Lower leg skin (tissue), 4 donors: ENCODE data around the gene MRTO4. TPM values are rescaled to one million over a fixed set of nuclear protein-coding genes. Genes with fewer than 3 reads are reported as not detected.
"Not testable (repeated sequence)": the region's sequence is repeated elsewhere in the genome, so short reads cannot be mapped to it uniquely, and the experiment has no call there.

Source experiments
- DNase-seq, 2 donors: peaks; one replicate each; pipeline ENCODE4 v3.0.0-alpha.2; 2019; ENCODE audit warnings: low spot score in 2 of 2
- H3K4me3 ChIP-seq: fragments of 200-600 bp; sonication (generic); 2 replicates; pipeline ENCODE4 v1.5.1; 2017; ENCODE audit warnings: mild to moderate bottlenecking, low read depth; ENCODE audit not compliant: poor library complexity, severe bottlenecking
- CTCF ChIP-seq, 3 donors: fragments of 450-650 bp; IDR thresholded peaks; one replicate each; pipeline ENCODE4 v1.5.1; 2016; ENCODE audit warnings: antibody characterized with exemption in 3 of 3, mild to moderate bottlenecking in 3 of 3, moderate library complexity in 2 of 3
- POLR2A ChIP-seq, 2 donors: fragments of 450-650 bp; IDR thresholded peaks; one replicate each; pipeline ENCODE4 v1.6.1; 2016 to 2017; ENCODE audit warnings: antibody characterized with exemption in 2 of 2, mild to moderate bottlenecking in 1 of 2, moderate library complexity in 1 of 2
- WGBS, 2 donors: methylation state at CpG; one replicate each; pipeline ENCODE4 v1.1.5; 2018; 5-methylcytosine and 5-hydroxymethylcytosine counted together
- intact Hi-C: fragments of 100-400 bp; cut with DNase I; formaldehyde crosslinking; loops from one replicate; pipeline ENCODE4 v1.15.0; 2023; ENCODE audit warnings: low total_unique reads
- total RNA-seq, 4 donors: library from RNA; depleted of rRNA; stranded (reverse); fragments of >200 nt; gene quantifications; one replicate each; pipeline ENCODE4 v1.1.0, GENCODE V29; 2016

MRTO4 gene
- total RNA-seq, 4 donors from 2014 or later = 12.4 to 26.4 (median 20.9) TPM

DNA sequence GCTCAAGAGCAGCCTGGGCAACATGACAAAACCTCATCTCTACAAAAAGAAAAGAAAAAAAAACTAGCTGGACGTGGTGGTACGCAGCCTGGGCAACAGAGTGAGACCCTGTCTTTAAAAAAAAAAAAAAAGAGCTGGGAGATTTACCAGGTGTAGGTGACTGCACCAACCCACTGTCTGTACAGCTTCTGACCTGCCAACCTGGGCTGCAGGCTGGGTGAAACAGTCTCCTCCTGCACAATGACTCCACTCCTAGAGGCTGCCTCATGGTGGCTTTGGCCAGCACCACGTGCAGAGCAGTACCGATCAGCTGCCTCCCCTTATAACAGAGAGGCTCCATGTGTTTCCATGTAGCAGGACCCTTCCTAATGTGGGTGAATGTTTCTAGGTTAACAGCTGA is 3.7 kb downstream of the MRTO4 start:
- DNase-seq = no peak
- TF ChIP-seq POLR2A (IDR thresholded peaks at IDR 0.05) (no peak), CTCF (IDR thresholded peaks at IDR 0.05) (no peak)
- intact Hi-C loops = no loop called here
- no peak overlapping the region for H3K4me3 ChIP-seq
- 74 to 79% methylated on average over 4 of the region's 4 CpGs for WGBS, 2 donors

GRCh38 chr1:19256301-19256700 is 4.7 kb downstream of the MRTO4 start:
- H3K4me3 ChIP-seq, intact Hi-C loops, DNase-seq: not testable (repeated sequence)
- 91% methylated on average over 5 of the region's 5 CpGs for WGBS, 2 donors

GRCh38 chr1:19257178-19257914 is 5.7 kb downstream of the MRTO4 start:
- 61 to 72% methylated on average over 15 of the region's 15 CpGs for WGBS, 2 donors
- TF ChIP-seq POLR2A (IDR thresholded peaks at IDR 0.05) (no peak), CTCF (IDR thresholded peaks at IDR 0.05) (no peak)
- intact Hi-C loops = no loop called here
- no peak overlapping the region for H3K4me3 ChIP-seq
- DNase-seq = no peak

- TF ChIP-seq POLR2A (IDR thresholded peaks at IDR 0.05) (no peak), CTCF (IDR thresholded peaks at IDR 0.05) (no peak)
- WGBS, 2 donors = 90 to 92% methylated on average over 10 of the region's 10 CpGs
- intact Hi-C loops = no loop called here
- DNase-seq = no peak
- no peak overlapping the region for H3K4me3 ChIP-seq
Measured at GRCh38 chr1:19258353-19258752, 6.7 kb downstream of the MRTO4 start.

GRCh38 chr1:19260211-19261138 is 8.9 kb downstream of the MRTO4 start:
- 60 to 69% methylated on average over 19 to 21 of the region's 21 CpGs for WGBS, 2 donors
- no peak overlapping the region for H3K4me3 ChIP-seq
- TF ChIP-seq CTCF (IDR thresholded peaks at IDR 0.05) (no peak), POLR2A (IDR thresholded peaks at IDR 0.05) (no peak)
- DNase-seq = no peak
- intact Hi-C loops = no loop called here

GRCh38 chr1:19262047-19262446 is 10.4 kb downstream of the MRTO4 start:
- intact Hi-C loops = no loop called here
- 66 to 78% methylated on average over 3 to 5 of the region's 5 CpGs for WGBS, 2 donors
- no peak for DNase-seq
- no peak overlapping the region for H3K4me3 ChIP-seq
- TF ChIP-seq POLR2A (IDR thresholded peaks at IDR 0.05) (no peak), CTCF (IDR thresholded peaks at IDR 0.05) (no peak)
